ENCODE measurements around the gene KLHL17.

GRCh38 chr1:940107-941014 lies 20.0 kb upstream of the KLHL17 start:
- TF ChIP-seq POLR2A (IDR thresholded peaks at IDR 0.05) (no peak), CTCF (IDR thresholded peaks at IDR 0.05) (no peak)
